ENCODE data around the gene ENTPD3. TPM values are rescaled to one million over a fixed set of nuclear protein-coding genes. Genes with fewer than 3 reads are reported as not detected.

ENTPD3 gene
- polyA plus RNA-seq, 3 donors = not detected

DNA sequence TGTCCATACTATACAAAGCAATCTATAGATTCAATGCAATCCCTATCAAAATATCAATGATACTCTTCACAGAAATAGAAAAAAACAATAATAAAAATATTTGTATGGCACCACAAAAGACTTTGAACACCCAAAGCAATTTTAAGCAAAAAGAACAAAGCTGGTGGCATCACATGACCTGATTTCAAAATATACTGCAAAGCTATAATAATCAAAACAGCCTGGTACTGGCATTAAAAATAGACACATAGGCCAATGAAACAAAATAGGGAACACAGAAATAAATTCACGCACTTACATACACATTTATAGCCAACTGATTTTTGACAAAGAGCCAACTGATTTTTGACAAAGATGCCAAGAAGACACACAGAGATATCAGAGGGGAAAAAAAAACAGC lies 9.2 kb upstream of the ENTPD3 start:
- H3K4me3 Mint-ChIP-seq = no peak overlapping the region
- H3K36me3 Mint-ChIP-seq = no peaks in the 10 kb centered on the region

DNA sequence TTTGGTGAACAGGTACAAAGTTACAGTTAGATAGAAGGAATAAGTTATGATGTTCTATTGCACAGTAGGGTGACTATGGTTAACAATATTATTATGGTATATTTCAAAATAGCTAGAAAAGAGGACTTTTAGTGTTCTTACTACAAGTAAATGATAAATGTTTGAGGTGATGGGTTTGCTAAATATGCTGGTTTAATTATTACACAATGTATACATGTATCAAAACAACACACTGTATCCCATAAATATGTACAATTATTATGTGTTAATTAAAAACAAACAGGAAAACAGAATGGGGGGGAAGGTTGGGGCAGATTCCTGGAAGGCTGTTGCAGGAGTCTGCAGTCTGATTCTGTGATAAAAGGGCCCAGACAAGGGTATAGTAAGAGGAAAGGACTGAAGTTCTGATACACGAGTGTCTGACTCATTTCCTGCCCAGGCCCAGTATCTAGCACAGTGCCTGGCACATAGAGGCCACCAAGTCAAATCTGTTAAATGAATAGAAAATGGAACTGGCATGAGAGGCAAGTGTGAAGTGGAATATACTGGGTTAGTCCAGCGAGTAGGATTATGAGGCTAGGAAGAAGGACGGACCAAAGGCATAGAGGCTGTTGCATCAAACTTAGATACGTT lies 7.2 kb upstream of the ENTPD3 start:
- H3K36me3 ChIP-seq (replicated peaks in 1 of 2; ENCODE audit: control insufficient read depth in 1 of 2, insufficient read depth in 2 of 2, low read length in 2 of 2) = no peaks in the 10 kb centered on the region
- no peak overlapping the region for H3K4me2 ChIP-seq (replicated peaks; ENCODE audit: extremely low read depth, low read length, poor library complexity, severe bottlenecking)
- H3K27me3 Mint-ChIP-seq (ENCODE audit: low read depth in 3 of 3) = peaks cover 0 to 6% (median 0%) of the 10 kb centered on the region in 3 donors
- intact Hi-C loops (cut with micrococcal nuclease) = no loop called here
- no peaks in the 10 kb centered on the region for H3K27me3 ChIP-seq (ENCODE audit: control insufficient read depth in 2 of 2, insufficient read depth in 2 of 2, low read length in 2 of 2)
- H4K20me1 ChIP-seq (ENCODE audit: insufficient read depth, low read length) = no peaks in the 10 kb centered on the region
- H3K27ac ChIP-seq (ENCODE audit: low read depth in 1 of 2, low read length in 2 of 2) = no peak overlapping the region
- H3K9me3 ChIP-seq (replicated peaks in 1 of 2; ENCODE audit: control insufficient read depth in 1 of 2, insufficient read depth in 1 of 2, low read length in 2 of 2) = peaks cover 0 to 2% of the 10 kb centered on the region in 2 donors
- WGBS (ENCODE audit: insufficient coverage) = 74% methylated on average over 4 of the region's 4 CpGs
- no peak overlapping the region for H3K27ac Mint-ChIP-seq
- H3K36me3 Mint-ChIP-seq = no peaks in the 10 kb centered on the region
- no peak overlapping the region for H2AFZ ChIP-seq (ENCODE audit: insufficient read depth, low read depth, low read length, poor library complexity, severe bottlenecking)
- DNase-seq = no peak
- H3K4me3 ChIP-seq (replicated peaks in 1 of 3; ENCODE audit: low read depth in 2 of 3, low read length in 3 of 3) = no peak overlapping the region
- TF ChIP-seq CTCF (IDR thresholded peaks at IDR 0.05) = no peak
- no peaks in the 10 kb centered on the region for H3K4me1 Mint-ChIP-seq
- H3K4me3 Mint-ChIP-seq = no peak overlapping the region
- peaks cover 2 to 16% (median 9%) of the 10 kb centered on the region in 7 donors for H3K9me3 Mint-ChIP-seq
- H3K79me2 ChIP-seq (ENCODE audit: insufficient read depth, low read length) = no peaks in the 10 kb centered on the region
- H3K4me1 ChIP-seq (ENCODE audit: control insufficient read depth in 1 of 2, insufficient read depth in 2 of 2, low read length in 2 of 2) = no peaks in the 10 kb centered on the region
- H3K9ac ChIP-seq (ENCODE audit: insufficient read depth, low read length, poor library complexity, severe bottlenecking) = no peak overlapping the region

More for the DNA sequence above, 9.2 kb upstream of the ENTPD3 start:
- no peak for TF ChIP-seq CTCF (IDR thresholded peaks at IDR 0.05)
- no peaks in the 10 kb centered on the region for H3K36me3 ChIP-seq (replicated peaks in 1 of 2; ENCODE audit: control insufficient read depth in 1 of 2, insufficient read depth in 2 of 2, low read length in 2 of 2)
- intact Hi-C loops (cut with micrococcal nuclease) = no loop called here
- H2AFZ ChIP-seq (ENCODE audit: insufficient read depth, low read depth, low read length, poor library complexity, severe bottlenecking) = no peak overlapping the region
- no peaks in the 10 kb centered on the region for H3K4me1 ChIP-seq (ENCODE audit: control insufficient read depth in 1 of 2, insufficient read depth in 2 of 2, low read length in 2 of 2)
- DNase-seq = no peak
- H3K27me3 Mint-ChIP-seq (ENCODE audit: low read depth in 3 of 3) = no peaks in the 10 kb centered on the region
- peaks cover 0 to 2% of the 10 kb centered on the region in 2 donors for H3K9me3 ChIP-seq (replicated peaks in 1 of 2; ENCODE audit: control insufficient read depth in 1 of 2, insufficient read depth in 1 of 2, low read length in 2 of 2)
- H3K4me2 ChIP-seq (replicated peaks; ENCODE audit: extremely low read depth, low read length, poor library complexity, severe bottlenecking) = no peak overlapping the region
- no peaks in the 10 kb centered on the region for H4K20me1 ChIP-seq (ENCODE audit: insufficient read depth, low read length)
- H3K4me3 ChIP-seq (replicated peaks in 1 of 3; ENCODE audit: low read depth in 2 of 3, low read length in 3 of 3) = no peak overlapping the region
- no peak overlapping the region for H3K27ac ChIP-seq (ENCODE audit: low read depth in 1 of 2, low read length in 2 of 2)
- H3K9ac ChIP-seq (ENCODE audit: insufficient read depth, low read length, poor library complexity, severe bottlenecking) = no peak overlapping the region
- H3K27ac Mint-ChIP-seq = no peak overlapping the region
- peaks cover 2 to 15% (median 9%) of the 10 kb centered on the region in 7 donors for H3K9me3 Mint-ChIP-seq
- no CpG with 5 or more reads among the region's 1 CpG for WGBS (ENCODE audit: insufficient coverage)
- H3K27me3 ChIP-seq (ENCODE audit: control insufficient read depth in 2 of 2, insufficient read depth in 2 of 2, low read length in 2 of 2) = no peaks in the 10 kb centered on the region
- H3K4me1 Mint-ChIP-seq = no peaks in the 10 kb centered on the region
- no peaks in the 10 kb centered on the region for H3K79me2 ChIP-seq (ENCODE audit: insufficient read depth, low read length)

All from CD14-positive monocyte (primary cell).